Left colon (tissue), 2 donors: ENCODE measurements around the gene DHX40. TPM values are rescaled to one million over a fixed set of nuclear protein-coding genes. Genes with fewer than 3 reads are reported as not detected.
A peak's percentile ranks its signal among the peaks of the same experiment; 100 is the strongest.
"Not testable (repeated sequence)": the region's sequence is repeated elsewhere in the genome, so short reads cannot be mapped to it uniquely, and the experiment has no call there.

Source experiments
- ATAC-seq: fragments of 200-7000 bp; cut with Tn5 transposase; one replicate; pipeline ENCODE4 v1.9.1; 2020; ENCODE audit warnings: mild to moderate bottlenecking, moderate library complexity
- DNase-seq, 2 donors: peaks; one replicate each; pipeline ENCODE4 v3.0.0-alpha.2; 2020
- intact Hi-C, 2 donors: fragments of 100-400 bp; cut with DNase I in 1 of 2; cut with micrococcal nuclease in 1 of 2; formaldehyde crosslinking; loops; one replicate each; pipeline versions ENCODE4 v1.11.2 to v1.14.0; 2022; cut with DNase I, micrococcal nuclease
- total RNA-seq, 2 donors: library from RNA; stranded (reverse); fragmentation: NEBNext Ultra II Directional; extraction: Animal tissue kit (Norgen Biotek cat#: 25700); gene quantifications; one replicate each; pipeline ENCODE4 v1.2.1, GENCODE V29; 2021
- donor health status: DM: no; HTN: no; CAD: no.
- donor health status: DM: yes; HTN: yes; CAD: no.

The DHX40 gene
- total RNA-seq, 2 donors from 2014 or later: 14.1 to 19.6 TPM

GRCh38 chr17:59550703-59551102 lies 14.7 kb upstream of the DHX40 start:
- DNase-seq: no peak
- ATAC-seq: no peak
- intact Hi-C loops: no loop called here

- DNase-seq (no peak), ATAC-seq (no peak)
- intact Hi-C loops: no loop called here
These were observed 7.4 kb upstream of the DHX40 start for GRCh38 chr17:59558039-59558438.

- no peak for DNase-seq
- no peak for ATAC-seq
- intact Hi-C loops: no loop called here
These were observed 6.5 kb upstream of the DHX40 start for GRCh38 chr17:59558953-59559352.

GRCh38 chr17:59561042-59561441 lies 4.4 kb upstream of the DHX40 start:
- ATAC-seq: no peak
- intact Hi-C loops: no loop called here
- no peak for DNase-seq

GRCh38 chr17:59565959-59566324 lies 532 bp downstream of the DHX40 start:
- ATAC-seq (peak; percentile 82), DNase-seq (peak; percentile 47 to 63)
- intact Hi-C loops: no loop called here

- DNase-seq, ATAC-seq, intact Hi-C loops: not testable (repeated sequence)
These were observed 3.7 kb downstream of the DHX40 start for GRCh38 chr17:59569151-59569550.

- intact Hi-C loops: no loop called here
- ATAC-seq (no peak), DNase-seq (no peak)
These were observed 7.0 kb downstream of the DHX40 start for GRCh38 chr17:59572301-59572924.

GRCh38 chr17:59584168-59584567 lies 18.8 kb downstream of the DHX40 start:
- intact Hi-C loops, ATAC-seq, DNase-seq: not testable (repeated sequence)

- intact Hi-C loops: no loop called here
- DNase-seq (no peak), ATAC-seq (no peak)
These were observed 34.8 kb downstream of the DHX40 start for GRCh38 chr17:59600169-59600568.

GRCh38 chr17:59601130-59601529 lies 35.7 kb downstream of the DHX40 start:
- DNase-seq: no peak
- intact Hi-C loops: no loop called here
- ATAC-seq: no peak

- DNase-seq (no peak), ATAC-seq (no peak)
- intact Hi-C loops: no loop called here
These were observed 41.7 kb downstream of the DHX40 start for GRCh38 chr17:59607061-59607460.

- peak in 1 of 2 donors; percentile 27 for DNase-seq
- intact Hi-C loops: no loop called here
- no peak for ATAC-seq
These were observed 42.5 kb downstream of the DHX40 start for GRCh38 chr17:59607817-59608403.

GRCh38 chr17:59611503-59611902 lies 46.1 kb downstream of the DHX40 start:
- ATAC-seq: no peak
- intact Hi-C loops: no loop called here

GRCh38 chr17:59616253-59616920 lies 51.0 kb downstream of the DHX40 start:
- intact Hi-C loops: no loop called here
- ATAC-seq: no peak

More at GRCh38 chr17:59611503-59611902, 46.1 kb downstream of the DHX40 start:
- no peak for DNase-seq

GRCh38 chr17:59617156-59617732 lies 51.8 kb downstream of the DHX40 start:
- intact Hi-C loops: no loop called here
- no peak for DNase-seq
- ATAC-seq: no peak

More at GRCh38 chr17:59616253-59616920, 51.0 kb downstream of the DHX40 start:
- no peak for DNase-seq

GRCh38 chr17:59619035-59619297 lies 53.6 kb downstream of the DHX40 start:
- DNase-seq: no peak
- intact Hi-C loops: no loop called here
- no peak for ATAC-seq

- DNase-seq: peak; percentile 93 to 94
- intact Hi-C loops: no loop called here
These were observed 54.1 kb downstream of the DHX40 start, which contains the start of gene CLTC for GRCh38 chr17:59619298-59620063. CLTC (plus strand) TSS chr17:59619895; CDS start chr17:59620132, 237 bp downstream.

GRCh38 chr17:59620064-59620359 lies 54.6 kb downstream of the DHX40 start:
- no peak for DNase-seq
- intact Hi-C loops: no loop called here
- ATAC-seq: no peak

More at GRCh38 chr17:59619298-59620063, 54.1 kb downstream of the DHX40 start, which contains the start of gene CLTC:
- peak; percentile 83 for ATAC-seq

GRCh38 chr17:59620518-59621259 lies 55.3 kb downstream of the DHX40 start:
- intact Hi-C loops: no loop called here
- DNase-seq: peak; percentile 56 to 67
- ATAC-seq: peak; percentile 35
